ENCODE measurements around the gene METAP1D.
A peak's percentile ranks its signal among the peaks of the same experiment; 100 is the strongest.
"Not testable (repeated sequence)": the region's sequence is repeated elsewhere in the genome, so short reads cannot be mapped to it uniquely, and the experiment has no call there.

Gene METAP1D

DNA sequence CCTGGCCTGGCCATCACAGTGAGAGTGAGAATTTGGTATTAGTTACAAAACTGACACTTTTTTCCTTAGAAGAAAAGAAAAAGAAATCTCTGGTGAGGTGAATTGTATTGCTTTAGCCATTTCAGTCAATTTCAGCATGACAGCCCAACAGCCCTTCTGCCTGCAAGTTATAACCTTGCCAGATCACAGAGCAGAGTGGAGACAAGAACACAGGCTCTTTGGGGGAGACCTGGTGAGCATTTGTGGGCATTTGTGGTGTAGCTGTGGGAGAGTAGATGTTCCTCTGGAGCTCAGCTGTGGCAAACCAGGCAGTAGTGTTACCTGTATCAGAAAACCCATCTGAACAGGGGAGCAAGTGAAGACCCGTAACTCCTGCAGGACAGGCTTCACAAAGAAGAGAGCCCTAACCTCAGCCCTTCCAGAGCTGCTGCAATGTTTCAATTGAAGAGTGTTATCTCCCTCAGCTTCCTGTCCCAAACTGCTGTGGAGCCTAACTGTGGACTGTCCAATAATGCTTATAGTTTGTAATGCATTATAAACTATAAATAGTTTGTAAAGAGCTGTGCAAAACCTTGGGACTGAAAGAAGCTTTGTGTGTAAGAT, 62.8 kb downstream of the METAP1D start:
- Mint-ChIP-seq H3K4me3 (no peak overlapping the region), H3K27me3 (no peaks in the 10 kb centered on the region), H3K4me1 (no peaks in the 10 kb centered on the region), H3K36me3 (ENCODE audit: insufficient read depth) (no peaks in the 10 kb centered on the region), H3K9me3 (no peaks in the 10 kb centered on the region), H3K27ac (ENCODE audit: low read depth) (no peak overlapping the region)
- ATAC-seq (replicated peaks; ENCODE audit: extremely low read depth, poor library complexity, severe bottlenecking), result no peak
- DNase-seq (ENCODE audit: low spot score in 2 of 2), result no peak

DNA sequence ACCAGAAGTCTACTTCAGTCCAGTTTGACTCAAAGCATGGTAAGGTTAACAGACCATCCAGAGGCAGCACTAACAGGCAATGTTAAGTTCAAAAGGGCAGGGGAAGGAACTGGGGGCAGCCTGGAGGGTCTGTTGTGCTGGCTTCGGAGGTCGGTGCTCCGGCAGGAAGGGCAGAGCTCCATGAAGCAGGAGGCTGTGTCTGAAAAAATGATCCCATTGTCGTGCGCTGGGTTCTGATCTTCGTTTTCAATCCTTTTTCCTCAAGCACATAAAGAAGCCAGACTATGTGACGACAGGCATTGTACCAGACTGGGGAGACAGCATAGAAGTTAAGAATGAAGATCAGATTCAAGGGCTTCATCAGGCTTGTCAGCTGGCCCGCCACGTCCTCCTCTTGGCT, 63.7 kb downstream of the METAP1D start:
- H3K27ac Mint-ChIP-seq (ENCODE audit: low read depth), result no peak overlapping the region
- no peaks in the 10 kb centered on the region for H3K27me3 Mint-ChIP-seq
- DNase-seq (ENCODE audit: low spot score in 2 of 2) (no peak), ATAC-seq (replicated peaks; ENCODE audit: extremely low read depth, poor library complexity, severe bottlenecking) (no peak)
- no peaks in the 10 kb centered on the region for H3K36me3 Mint-ChIP-seq (ENCODE audit: insufficient read depth)
- no peaks in the 10 kb centered on the region for H3K4me1 Mint-ChIP-seq
- H3K4me3 Mint-ChIP-seq, result no peak overlapping the region
- no peaks in the 10 kb centered on the region for H3K9me3 Mint-ChIP-seq

DNA sequence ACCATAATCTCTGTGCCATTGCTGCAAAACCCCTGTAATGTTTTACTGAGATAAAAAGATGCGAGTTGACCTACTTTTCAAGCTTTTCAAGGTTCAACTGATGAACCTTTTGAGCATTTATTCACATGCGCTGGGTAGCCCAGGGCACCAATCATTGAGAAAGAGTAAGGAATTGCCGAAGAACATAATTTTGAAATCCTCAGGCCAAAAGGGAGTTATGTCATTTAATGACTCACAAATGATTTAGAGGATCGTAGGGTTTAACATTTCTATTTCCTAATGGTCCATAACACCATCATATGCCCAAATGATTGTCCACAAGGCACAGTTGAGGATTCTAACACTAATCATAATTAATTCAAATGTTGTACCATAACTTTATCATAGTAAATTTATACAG, 65.4 kb downstream of the METAP1D start:
- no peaks in the 10 kb centered on the region for H3K9me3 Mint-ChIP-seq
- ATAC-seq (replicated peaks; ENCODE audit: extremely low read depth, poor library complexity, severe bottlenecking) (no peak), DNase-seq (ENCODE audit: low spot score in 2 of 2) (no peak)
- H3K36me3 Mint-ChIP-seq (ENCODE audit: insufficient read depth), result no peaks in the 10 kb centered on the region
- H3K4me1 Mint-ChIP-seq, result no peaks in the 10 kb centered on the region
- H3K27me3 Mint-ChIP-seq, result no peaks in the 10 kb centered on the region
- no peak overlapping the region for H3K27ac Mint-ChIP-seq (ENCODE audit: low read depth)
- H3K4me3 Mint-ChIP-seq, result no peak overlapping the region

DNA sequence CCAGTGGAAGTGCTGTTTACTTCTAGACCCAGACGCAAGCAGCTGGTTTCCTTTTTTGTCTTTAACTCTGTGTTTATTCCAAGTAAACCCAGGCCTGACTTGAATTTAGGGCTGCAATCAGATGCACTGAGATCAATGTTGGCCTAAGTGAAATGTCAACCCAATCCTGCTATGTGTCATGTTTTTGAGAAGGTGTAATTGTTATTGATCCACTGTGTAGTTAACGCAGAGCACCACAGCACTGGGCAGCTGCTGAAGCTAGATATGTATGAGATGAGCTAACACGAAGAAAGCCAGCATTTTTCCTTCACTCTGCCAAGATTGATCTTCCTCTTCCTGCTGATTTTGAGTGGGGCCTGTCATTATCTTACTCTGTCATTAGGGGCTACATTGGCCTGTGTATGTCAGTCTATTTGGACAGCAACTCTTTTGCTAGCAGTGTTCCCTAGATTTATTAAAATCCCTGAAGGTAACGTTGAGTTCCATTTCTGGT, 66.7 kb downstream of the METAP1D start:
- Mint-ChIP-seq H3K4me1 (no peaks in the 10 kb centered on the region), H3K9me3 (no peaks in the 10 kb centered on the region), H3K36me3 (ENCODE audit: insufficient read depth) (no peaks in the 10 kb centered on the region), H3K27me3 (no peaks in the 10 kb centered on the region), H3K4me3 (no peak overlapping the region), H3K27ac (ENCODE audit: low read depth) (no peak overlapping the region)
- ATAC-seq (replicated peaks; ENCODE audit: extremely low read depth, poor library complexity, severe bottlenecking), result no peak
- no peak for DNase-seq (ENCODE audit: low spot score in 2 of 2)

DNA sequence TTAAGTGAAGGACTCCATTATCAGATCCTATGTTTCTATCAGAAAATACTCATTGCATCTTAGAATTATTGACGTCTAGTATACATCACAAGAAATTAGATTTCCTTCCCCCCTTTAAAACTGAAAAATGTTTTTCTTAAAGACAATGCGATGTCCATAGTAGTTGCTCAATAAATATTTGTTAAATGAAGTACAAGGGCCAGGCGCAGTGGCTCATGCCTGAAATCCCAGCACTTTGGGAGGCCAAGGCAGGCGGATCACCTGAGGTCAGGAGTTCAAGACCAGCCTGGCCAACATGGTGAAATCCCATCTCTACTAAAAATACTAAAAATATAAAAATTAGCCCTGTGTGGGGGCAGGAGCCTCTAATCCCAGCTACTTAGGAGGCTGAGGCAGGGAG, 68.2 kb downstream of the METAP1D start:
- not testable (repeated sequence) for H3K9me3 Mint-ChIP-seq; H3K27ac Mint-ChIP-seq (ENCODE audit: low read depth); H3K4me1 Mint-ChIP-seq; H3K4me3 Mint-ChIP-seq; DNase-seq (ENCODE audit: low spot score in 2 of 2); ATAC-seq (replicated peaks; ENCODE audit: extremely low read depth, poor library complexity, severe bottlenecking); H3K27me3 Mint-ChIP-seq; H3K36me3 Mint-ChIP-seq (ENCODE audit: insufficient read depth)

DNA sequence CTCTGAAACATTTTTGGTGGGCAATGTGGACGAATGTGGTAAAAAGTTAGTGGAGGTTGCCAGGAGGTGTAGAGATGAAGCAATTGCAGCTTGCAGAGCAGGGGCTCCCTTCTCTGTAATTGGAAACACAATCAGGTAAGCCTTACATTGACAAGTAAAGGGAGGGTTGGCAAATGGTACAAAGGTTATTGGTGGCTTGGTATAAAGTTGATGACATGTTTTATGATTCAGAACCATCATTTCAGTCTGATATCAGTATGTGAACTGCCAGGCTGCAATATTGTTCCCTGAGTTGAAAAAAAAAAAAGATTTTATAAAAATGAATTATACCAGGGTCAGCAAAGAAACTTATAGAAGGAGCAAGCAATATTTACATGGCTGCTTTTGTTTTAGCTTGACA, 71.2 kb downstream of the METAP1D start:
- Mint-ChIP-seq H3K4me3 (no peak overlapping the region), H3K9me3 (no peaks in the 10 kb centered on the region), H3K36me3 (ENCODE audit: insufficient read depth) (no peaks in the 10 kb centered on the region), H3K27ac (ENCODE audit: low read depth) (no peak overlapping the region), H3K27me3 (peaks cover 16% of the 10 kb centered on the region), H3K4me1 (no peaks in the 10 kb centered on the region)
- no peak for ATAC-seq (replicated peaks; ENCODE audit: extremely low read depth, poor library complexity, severe bottlenecking)
- DNase-seq (ENCODE audit: low spot score in 2 of 2), result no peak

DNA sequence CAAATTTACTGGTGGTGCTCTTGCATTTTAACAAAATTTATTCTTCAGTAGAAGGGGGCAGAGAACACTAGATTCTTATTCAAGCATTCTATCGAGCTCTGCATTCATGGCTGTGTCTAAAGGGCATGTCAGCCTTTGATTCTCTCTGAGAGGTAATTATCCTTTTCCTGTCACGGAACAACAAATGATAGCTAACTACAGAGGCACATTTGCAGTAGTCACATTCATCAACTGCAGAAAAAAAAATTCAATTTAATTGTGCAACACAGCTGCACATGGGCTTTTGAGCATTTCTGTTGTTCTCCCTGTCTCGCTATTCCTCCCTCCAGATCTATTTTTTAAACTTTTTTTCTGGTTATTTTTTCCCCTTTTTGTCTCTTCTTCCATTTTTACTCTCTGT, 72.5 kb downstream of the METAP1D start:
- no peak for DNase-seq (ENCODE audit: low spot score in 2 of 2)
- H3K4me3 Mint-ChIP-seq, result no peak overlapping the region
- H3K36me3 Mint-ChIP-seq (ENCODE audit: insufficient read depth), result no peaks in the 10 kb centered on the region
- no peaks in the 10 kb centered on the region for H3K9me3 Mint-ChIP-seq
- no peak overlapping the region for H3K27ac Mint-ChIP-seq (ENCODE audit: low read depth)
- no peak for ATAC-seq (replicated peaks; ENCODE audit: extremely low read depth, poor library complexity, severe bottlenecking)
- peaks cover 16% of the 10 kb centered on the region for H3K27me3 Mint-ChIP-seq
- H3K4me1 Mint-ChIP-seq, result no peaks in the 10 kb centered on the region

DNA sequence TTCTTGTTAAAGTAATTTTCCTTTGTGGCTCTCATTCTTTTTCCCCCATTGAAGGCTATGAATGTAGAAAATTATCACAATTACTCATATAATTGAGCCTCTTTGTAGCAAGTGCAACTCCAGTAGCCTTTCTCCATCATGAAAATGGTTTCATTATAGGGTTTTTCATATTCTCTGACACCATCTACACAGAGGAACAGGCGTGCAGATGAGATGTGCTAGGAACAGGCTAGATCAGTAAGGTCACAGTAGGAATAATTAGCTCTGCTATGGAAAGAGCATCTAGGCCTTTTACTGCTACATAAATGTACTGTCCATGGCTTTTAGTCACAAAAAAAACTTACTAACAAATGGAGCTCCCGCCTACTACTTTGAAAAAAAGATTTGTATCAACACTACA, 73.0 kb downstream of the METAP1D start:
- DNase-seq (ENCODE audit: low spot score in 2 of 2) (no peak), ATAC-seq (replicated peaks; ENCODE audit: extremely low read depth, poor library complexity, severe bottlenecking) (no peak)
- Mint-ChIP-seq H3K27ac (ENCODE audit: low read depth) (no peak overlapping the region), H3K4me1 (no peaks in the 10 kb centered on the region), H3K4me3 (no peak overlapping the region), H3K9me3 (no peaks in the 10 kb centered on the region), H3K36me3 (ENCODE audit: insufficient read depth) (no peaks in the 10 kb centered on the region), H3K27me3 (peaks cover 17% of the 10 kb centered on the region)

DNA sequence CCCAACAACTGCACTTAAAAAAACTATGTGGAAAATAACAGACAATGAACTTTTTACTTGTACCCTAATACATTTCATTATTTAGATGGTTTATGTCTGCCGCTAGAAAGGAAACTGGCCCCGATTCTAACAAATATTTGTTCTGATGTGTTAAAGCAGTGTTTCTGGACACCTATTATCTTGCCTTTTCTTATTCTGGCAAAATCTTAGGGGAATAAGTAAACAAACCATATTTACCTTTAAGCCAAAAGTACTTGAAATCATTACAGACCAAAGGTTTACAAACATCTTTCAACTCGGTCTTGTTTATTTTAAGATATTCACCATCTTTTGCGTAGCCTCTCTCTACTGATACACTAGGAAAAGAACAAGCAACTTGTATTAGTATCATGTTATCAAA, 73.8 kb downstream of the METAP1D start:
- Mint-ChIP-seq H3K36me3 (ENCODE audit: insufficient read depth) (no peaks in the 10 kb centered on the region), H3K27me3 (peaks cover 25% of the 10 kb centered on the region), H3K9me3 (no peaks in the 10 kb centered on the region)

DNA sequence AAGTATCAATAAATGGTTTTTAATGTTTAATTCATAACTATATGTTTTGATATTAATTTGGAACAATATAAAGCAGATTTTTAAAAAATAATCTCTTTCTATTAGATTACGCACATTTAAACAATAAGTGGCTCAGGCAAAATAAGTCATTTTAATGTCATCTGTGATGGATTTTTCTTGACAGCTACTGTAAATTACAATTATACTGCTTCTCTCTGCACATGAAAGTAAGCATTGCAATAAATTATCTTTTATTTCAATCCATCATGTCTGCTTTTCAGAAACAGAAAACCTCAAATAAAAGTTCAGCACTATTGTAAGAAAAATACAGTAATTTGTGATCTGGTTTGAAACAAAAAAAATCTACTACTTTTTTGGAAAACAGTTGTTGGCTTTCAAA, 74.5 kb downstream of the METAP1D start:
- no peak for DNase-seq (ENCODE audit: low spot score in 2 of 2)
- ATAC-seq (replicated peaks; ENCODE audit: extremely low read depth, poor library complexity, severe bottlenecking), result no peak
- no peak overlapping the region for H3K4me3 Mint-ChIP-seq
- peaks cover 32% of the 10 kb centered on the region for H3K27me3 Mint-ChIP-seq
- H3K36me3 Mint-ChIP-seq (ENCODE audit: insufficient read depth), result no peaks in the 10 kb centered on the region
- no peak overlapping the region for H3K27ac Mint-ChIP-seq (ENCODE audit: low read depth)
- H3K4me1 Mint-ChIP-seq, result no peaks in the 10 kb centered on the region
- H3K9me3 Mint-ChIP-seq, result no peaks in the 10 kb centered on the region

More for the DNA sequence above, 73.8 kb downstream of the METAP1D start:
- Mint-ChIP-seq H3K27ac (ENCODE audit: low read depth) (no peak overlapping the region), H3K4me1 (no peaks in the 10 kb centered on the region), H3K4me3 (no peak overlapping the region)
- ATAC-seq (replicated peaks; ENCODE audit: extremely low read depth, poor library complexity, severe bottlenecking) (no peak), DNase-seq (ENCODE audit: low spot score in 2 of 2) (no peak)

DNA sequence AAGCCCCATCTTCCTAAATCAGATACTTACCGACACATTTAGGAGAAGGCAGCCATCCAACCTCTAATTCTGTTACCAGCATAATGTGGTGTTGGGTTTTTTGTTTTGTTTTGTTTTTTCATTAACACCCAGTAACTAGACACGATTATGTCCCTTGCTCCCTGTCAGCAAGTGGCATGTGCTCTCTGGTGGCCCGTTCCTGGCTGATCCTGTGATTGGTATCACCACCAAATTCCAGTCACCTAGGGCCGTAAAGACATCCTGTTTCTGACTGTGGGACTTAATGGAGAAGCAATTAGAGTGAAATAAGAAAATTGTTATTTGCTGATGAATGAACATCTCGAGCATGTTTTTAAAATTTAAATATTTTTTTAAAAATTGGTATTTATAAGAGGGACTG, 79.7 kb downstream of the METAP1D start:
- Mint-ChIP-seq H3K4me3 (no peak overlapping the region), H3K27me3 (peaks cover 68% of the 10 kb centered on the region), H3K9me3 (no peaks in the 10 kb centered on the region), H3K27ac (ENCODE audit: low read depth) (no peak overlapping the region), H3K36me3 (ENCODE audit: insufficient read depth) (peaks cover 21% of the 10 kb centered on the region), H3K4me1 (peaks cover 16% of the 10 kb centered on the region)
- no peak for ATAC-seq (replicated peaks; ENCODE audit: extremely low read depth, poor library complexity, severe bottlenecking)
- DNase-seq (ENCODE audit: low spot score in 2 of 2), result no peak

DNA sequence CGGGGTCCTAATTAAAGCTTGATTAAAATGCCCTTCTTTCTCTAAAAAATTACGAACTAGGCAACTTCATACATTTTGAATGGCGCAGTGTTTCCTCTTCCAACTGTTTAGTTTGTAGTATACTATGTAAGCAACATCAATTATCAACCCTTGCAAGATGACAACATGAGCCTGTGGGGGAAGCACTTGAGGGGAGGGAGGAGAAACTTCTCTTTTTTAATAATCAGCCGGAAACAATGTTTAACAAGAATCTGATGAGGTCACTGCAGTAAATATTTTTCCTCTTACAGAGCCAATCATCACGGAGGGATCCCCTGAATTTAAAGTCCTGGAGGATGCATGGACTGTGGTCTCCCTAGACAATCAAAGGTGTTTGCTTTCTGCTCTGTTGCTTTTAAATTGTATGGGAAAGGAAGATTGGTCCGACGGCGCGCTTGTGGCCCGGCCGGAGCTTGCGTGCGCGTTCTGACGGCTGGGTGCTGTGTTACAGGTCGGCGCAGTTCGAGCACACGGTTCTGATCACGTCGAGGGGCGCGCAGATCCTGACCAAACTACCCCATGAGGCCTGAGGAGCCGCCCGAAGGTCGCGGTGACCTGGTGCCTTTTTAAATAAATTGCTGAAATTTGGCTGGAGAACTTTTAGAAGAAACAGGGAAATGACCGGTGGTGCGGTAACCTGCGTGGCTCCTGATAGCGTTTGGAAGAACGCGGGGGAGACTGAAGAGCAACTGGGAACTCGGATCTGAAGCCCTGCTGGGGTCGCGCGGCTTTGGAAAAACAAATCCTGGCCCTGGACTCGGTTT, 80.3 kb downstream of the METAP1D start:
- H3K4me1 Mint-ChIP-seq, result peaks cover 22% of the 10 kb centered on the region
- H3K27me3 Mint-ChIP-seq, result peaks cover 74% of the 10 kb centered on the region
- DNase-seq (ENCODE audit: low spot score in 2 of 2) (no peak), ATAC-seq (replicated peaks; ENCODE audit: extremely low read depth, poor library complexity, severe bottlenecking) (no peak)
- no peak overlapping the region for H3K4me3 Mint-ChIP-seq
- peaks cover 26% of the 10 kb centered on the region for H3K36me3 Mint-ChIP-seq (ENCODE audit: insufficient read depth)
- H3K9me3 Mint-ChIP-seq, result no peaks in the 10 kb centered on the region
- no peak overlapping the region for H3K27ac Mint-ChIP-seq (ENCODE audit: low read depth)

DNA sequence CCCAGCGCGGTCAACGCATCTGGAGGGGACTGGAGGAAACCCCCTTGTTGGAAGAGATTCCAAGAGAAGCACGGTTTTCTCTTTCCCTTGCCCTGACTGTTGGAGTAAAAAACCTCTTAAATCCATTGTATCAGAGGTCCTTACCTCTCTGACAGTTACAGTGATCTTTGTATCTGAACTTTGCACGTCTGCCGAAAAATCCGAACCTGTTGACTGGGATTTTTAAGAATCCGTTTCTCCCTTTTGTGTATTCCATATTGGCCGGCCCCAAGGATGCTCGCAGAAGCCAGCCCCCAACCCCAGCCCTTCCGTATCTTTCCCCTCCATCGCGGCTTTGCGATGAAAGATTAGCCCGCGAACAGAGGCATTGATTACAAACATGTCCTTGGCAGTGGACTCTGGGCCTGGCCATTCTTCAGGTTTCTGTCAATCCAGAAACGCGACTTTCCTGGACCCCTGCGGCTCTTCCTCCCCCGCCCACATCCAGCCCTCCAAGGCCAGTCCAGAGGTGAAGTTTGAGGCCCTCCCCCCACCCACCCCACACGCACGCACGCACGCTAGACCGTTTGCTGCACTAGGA, 81.0 kb downstream of the METAP1D start:
- Mint-ChIP-seq H3K9me3 (no peaks in the 10 kb centered on the region), H3K4me3 (no peak overlapping the region), H3K36me3 (ENCODE audit: insufficient read depth) (peaks cover 33% of the 10 kb centered on the region), H3K4me1 (peaks cover 29% of the 10 kb centered on the region), H3K27ac (ENCODE audit: low read depth) (peak overlapping the region; percentile 68), H3K27me3 (peaks cover 81% of the 10 kb centered on the region)
- DNase-seq (ENCODE audit: low spot score in 2 of 2), result no peak
- no peak for ATAC-seq (replicated peaks; ENCODE audit: extremely low read depth, poor library complexity, severe bottlenecking)
